Activated B cell treated with CpG ODN at 0.5 μM for 24 hours (primary cell): ENCODE results near the gene VAV2. TPM values are rescaled to one million over a fixed set of nuclear protein-coding genes. Genes with fewer than 3 reads are reported as not detected.
A peak's percentile ranks its signal among the peaks of the same experiment; 100 is the strongest.

Experiments used
- ATAC-seq: fragments of 200-7000 bp; cut with Tn5 transposase; one replicate; pipeline ENCODE4 v1.10.0; 2021; ENCODE audit warnings: low read depth, mild to moderate bottlenecking, moderate library complexity
- CTCF ChIA-PET: fragments of 350-600 bp; sonication (Branson Sonifier 250); formaldehyde crosslinking; loops from one replicate; lab custom pipeline; 2021; ENCODE audit warnings: antibody characterized with exemption; lab: Charles Lee
- POLR2A ChIA-PET: fragments of 350-600 bp; sonication (Branson Sonifier 250); formaldehyde crosslinking; loops from one replicate; lab custom pipeline; 2021; ENCODE audit warnings: antibody characterized with exemption; lab: Charles Lee
- DNase-seq: peaks from one replicate; pipeline ENCODE4 v3.0.0; 2022
- H3K27ac Mint-ChIP-seq: one replicate; pipeline ENCODE4 v1.8.0; 2020; ENCODE audit warnings: mixed read lengths
- H3K27me3 Mint-ChIP-seq: one replicate; pipeline ENCODE4 v1.8.0; 2021; ENCODE audit warnings: mixed read lengths
- H3K36me3 Mint-ChIP-seq: one replicate; pipeline ENCODE4 v1.8.0; 2021; ENCODE audit warnings: low read depth, mixed read lengths
- H3K4me1 Mint-ChIP-seq: one replicate; pipeline ENCODE4 v1.8.0; 2021; ENCODE audit warnings: mixed read lengths
- H3K4me3 Mint-ChIP-seq: one replicate; pipeline ENCODE4 v1.8.0; 2020; ENCODE audit warnings: mild to moderate bottlenecking, mixed read lengths
- H3K9me3 Mint-ChIP-seq: one replicate; pipeline ENCODE4 v1.8.0; 2020; ENCODE audit warnings: mixed read lengths
- CTCF ChIP-seq: fragments of 200-600 bp; IDR thresholded peaks from one replicate; pipeline ENCODE4 v1.8.0; 2022; ENCODE audit warnings: antibody characterized with exemption, mild to moderate bottlenecking
- intact Hi-C: fragments of 100-400 bp; cut with micrococcal nuclease; formaldehyde crosslinking; loops from one replicate; pipeline ENCODE4 v1.15.1; 2024
- total RNA-seq: library from RNA; stranded (reverse); gene quantifications from 2 replicates; pipeline ENCODE4 v1.2.3, GENCODE V29; 2022

VAV2 gene
- total RNA-seq, 1 donor from 2014 or later = 99.6 TPM

GRCh38 chr9:133980864-133981588, 11.1 kb downstream of the VAV2 start:
- H3K27ac Mint-ChIP-seq = peak overlapping the region; percentile 61

GRCh38 chr9:133979921-133980863, 11.9 kb downstream of the VAV2 start:
- ATAC-seq = peak; percentile 9

More at GRCh38 chr9:133980864-133981588, 11.1 kb downstream of the VAV2 start:
- ATAC-seq = no peak
- H3K9me3 Mint-ChIP-seq = no peaks in the 10 kb centered on the region
- H3K27me3 Mint-ChIP-seq = no peaks in the 10 kb centered on the region
- no peak for TF ChIP-seq CTCF
- peaks cover 23% of the 10 kb centered on the region for H3K36me3 Mint-ChIP-seq
- POLR2A ChIA-PET = interaction anchor here (0.5 to 1.5 kb wide), 4 partner anchors 10 to 193 kb away, joined by 3 to 6 read pairs (median 4); no protein-coding TSS in a partner anchor
- CTCF ChIA-PET = no interaction called here
- peaks cover 72% of the 10 kb centered on the region for H3K4me1 Mint-ChIP-seq
- H3K4me3 Mint-ChIP-seq = peak overlapping the region; percentile 74
- DNase-seq = no peak
- intact Hi-C loops = no loop called here

GRCh38 chr9:133979273-133979920, 12.7 kb downstream of the VAV2 start:
- peak overlapping the region; percentile 74 for H3K4me3 Mint-ChIP-seq
- peaks cover 76% of the 10 kb centered on the region for H3K4me1 Mint-ChIP-seq
- ChIA-PET CTCF (interaction anchor here (1.3 to 1.7 kb wide), 2 partner anchors 23 to 33 kb away, joined by 3 to 7 read pairs; no protein-coding TSS in a partner anchor), POLR2A (no interaction called here)
- intact Hi-C loops = loop anchor here (1.0 kb wide), 1 partner anchor 13 kb away; the partner anchor contains the start of gene VAV2
- peak overlapping the region; percentile 83 for H3K27ac Mint-ChIP-seq
- no peaks in the 10 kb centered on the region for H3K27me3 Mint-ChIP-seq
- no peak for TF ChIP-seq CTCF
- DNase-seq (peak; percentile 44), ATAC-seq (peak; percentile 75)
- no peaks in the 10 kb centered on the region for H3K9me3 Mint-ChIP-seq
- H3K36me3 Mint-ChIP-seq = peaks cover 14% of the 10 kb centered on the region

More at GRCh38 chr9:133979921-133980863, 11.9 kb downstream of the VAV2 start:
- no peaks in the 10 kb centered on the region for H3K9me3 Mint-ChIP-seq
- no peak for DNase-seq
- no peak for TF ChIP-seq CTCF
- no peaks in the 10 kb centered on the region for H3K27me3 Mint-ChIP-seq
- peaks cover 71% of the 10 kb centered on the region for H3K4me1 Mint-ChIP-seq
- H3K36me3 Mint-ChIP-seq = peaks cover 16% of the 10 kb centered on the region
- intact Hi-C loops = loop anchor here (1.0 kb wide), 1 partner anchor 12 kb away; the partner anchor contains the start of gene VAV2
- H3K27ac Mint-ChIP-seq = peak overlapping the region; percentile 83
- ChIA-PET CTCF (interaction anchor here (1.3 to 1.7 kb wide), 2 partner anchors 24 to 34 kb away, joined by 3 to 7 read pairs; no protein-coding TSS in a partner anchor), POLR2A (interaction anchor here (1.0 to 1.5 kb wide), 3 partner anchors 10 to 24 kb away, joined by 3 to 6 read pairs (median 3); no protein-coding TSS in a partner anchor)
- peak overlapping the region; percentile 74 for H3K4me3 Mint-ChIP-seq

- H3K27ac Mint-ChIP-seq = no peak overlapping the region
- ATAC-seq (no peak), DNase-seq (no peak)
- intact Hi-C loops = loop anchor here (1.0 kb wide), 1 partner anchor 13 kb away; the partner anchor contains the start of gene VAV2
- H3K36me3 Mint-ChIP-seq = peaks cover 14% of the 10 kb centered on the region
- no peak for TF ChIP-seq CTCF
- no peaks in the 10 kb centered on the region for H3K27me3 Mint-ChIP-seq
- POLR2A ChIA-PET = interaction anchor here (1.0 kb wide), 1 partner anchor 20 kb away, joined by 4 read pairs; no protein-coding TSS in a partner anchor
- CTCF ChIA-PET = interaction anchor here (1.3 to 1.7 kb wide), 2 partner anchors 23 to 33 kb away, joined by 3 to 7 read pairs; no protein-coding TSS in a partner anchor
- H3K9me3 Mint-ChIP-seq = no peaks in the 10 kb centered on the region
- H3K4me3 Mint-ChIP-seq = no peak overlapping the region
- H3K4me1 Mint-ChIP-seq = peaks cover 80% of the 10 kb centered on the region
These were observed 13.2 kb downstream of the VAV2 start for GRCh38 chr9:133978899-133979272.
